Measurements from ENCODE around the gene ATP6V1G3.

GRCh38 chr1:198531891-198532290, 8.6 kb downstream of the ATP6V1G3 start:
- TF ChIP-seq, protein P1, sequence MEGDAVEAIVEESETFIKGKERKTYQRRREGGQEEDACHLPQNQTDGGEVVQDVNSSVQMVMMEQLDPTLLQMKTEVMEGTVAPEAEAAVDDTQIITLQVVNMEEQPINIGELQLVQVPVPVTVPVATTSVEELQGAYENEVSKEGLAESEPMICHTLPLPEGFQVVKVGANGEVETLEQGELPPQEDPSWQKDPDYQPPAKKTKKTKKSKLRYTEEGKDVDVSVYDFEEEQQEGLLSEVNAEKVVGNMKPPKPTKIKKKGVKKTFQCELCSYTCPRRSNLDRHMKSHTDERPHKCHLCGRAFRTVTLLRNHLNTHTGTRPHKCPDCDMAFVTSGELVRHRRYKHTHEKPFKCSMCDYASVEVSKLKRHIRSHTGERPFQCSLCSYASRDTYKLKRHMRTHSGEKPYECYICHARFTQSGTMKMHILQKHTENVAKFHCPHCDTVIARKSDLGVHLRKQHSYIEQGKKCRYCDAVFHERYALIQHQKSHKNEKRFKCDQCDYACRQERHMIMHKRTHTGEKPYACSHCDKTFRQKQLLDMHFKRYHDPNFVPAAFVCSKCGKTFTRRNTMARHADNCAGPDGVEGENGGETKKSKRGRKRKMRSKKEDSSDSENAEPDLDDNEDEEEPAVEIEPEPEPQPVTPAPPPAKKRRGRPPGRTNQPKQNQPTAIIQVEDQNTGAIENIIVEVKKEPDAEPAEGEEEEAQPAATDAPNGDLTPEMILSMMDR (IDR thresholded peaks at IDR 0.05): no peak
- TF ChIP-seq POLR2A (IDR thresholded peaks at IDR 0.05): no peak

Data from body of pancreas (tissue), 4 donors.